HEK293 (cell line): Measurements from ENCODE around the gene C4orf51.
A peak's percentile ranks its signal among the peaks of the same experiment; 100 is the strongest.

ENCODE experiments used
- CTCF ChIA-PET: fragments of 350-600 bp; formaldehyde crosslinking; extraction: SDS; loops from one replicate; lab custom pipeline; 2021; ENCODE audit warnings: antibody characterized with exemption; lab: Yijun Ruan, JAX
- POLR2A ChIA-PET: fragments of 300-600 bp; formaldehyde crosslinking; extraction: SDS; loops from one replicate; lab custom pipeline; 2020; ENCODE audit warnings: antibody characterized with exemption, inconsistent platforms; lab: Yijun Ruan, JAX
- H3K27ac ChIP-seq: fragments of 200-500 bp; sonication (Bioruptor generic); 2 replicates; pipeline ENCODE4 v1.5.1; 2014; ENCODE audit warnings: low read depth, low read length, control low read depth, inconsistent platforms; ENCODE audit errors: extremely low read depth
- H3K36me3 ChIP-seq, 2 experiments: fragments of 200-500 bp in 1 of 2; sonication (Bioruptor generic) in 1 of 2; 1 replicate in 1 of 2; 2 replicates in 1 of 2; pipeline ENCODE4 v1.5.1; 2014 to 2017; ENCODE audit warnings: inconsistent platforms in 2 of 2, low read length in 2 of 2; ENCODE audit not compliant: control insufficient read depth in 2 of 2, insufficient read depth in 1 of 2
- H3K4me1 ChIP-seq: fragments of 200-500 bp; sonication (Bioruptor generic); 2 replicates; pipeline ENCODE4 v1.5.1; 2014; ENCODE audit warnings: mild to moderate bottlenecking, low read length, inconsistent platforms; ENCODE audit not compliant: control insufficient read depth, insufficient read depth
- H3K4me3 ChIP-seq: 2 replicates; pipeline ENCODE4 v1.5.1; 2011; ENCODE audit warnings: low read depth, mild to moderate bottlenecking, control low read depth, low read length, moderate library complexity
- H3K9me3 ChIP-seq: fragments of 200-500 bp; sonication (Bioruptor generic); 2 replicates; pipeline ENCODE4 v1.5.1; 2014; ENCODE audit warnings: low read depth, low read length, inconsistent platforms; ENCODE audit not compliant: control insufficient read depth, insufficient read depth
- BCL6B ChIP-seq: fragments of 450-650 bp; formaldehyde crosslinking; IDR thresholded peaks from 2 replicates; pipeline ENCODE4 v1.5.1; 2017; ENCODE audit warnings: missing biosample characterization, missing genetic modification characterization
- CTCF ChIP-seq: fragments of 450-650 bp; formaldehyde crosslinking; IDR thresholded peaks from 2 replicates; pipeline ENCODE4 v1.5.1; 2016; ENCODE audit warnings: missing biosample characterization, missing genetic modification characterization
- HOXA7 ChIP-seq: sonication (generic); formaldehyde crosslinking; IDR thresholded peaks from 2 replicates; pipeline ENCODE4 v1.8.1; 2022; ENCODE audit warnings: missing genetic modification reagents, borderline replicate concordance
- KLF10 ChIP-seq: fragments of 450-650 bp; IDR thresholded peaks from 2 replicates; pipeline ENCODE4 v1.5.1; 2018; ENCODE audit warnings: missing biosample characterization, mild to moderate bottlenecking, missing genetic modification characterization
- KLF7 ChIP-seq: fragments of 450-650 bp; formaldehyde crosslinking; IDR thresholded peaks from 2 replicates; pipeline ENCODE4 v1.5.1; 2016; ENCODE audit warnings: missing biosample characterization, missing genetic modification characterization, borderline replicate concordance
- KLF9 ChIP-seq: fragments of 450-650 bp; formaldehyde crosslinking; IDR thresholded peaks from 2 replicates; pipeline ENCODE4 v1.5.1; 2016; ENCODE audit warnings: missing biosample characterization, missing genetic modification characterization, low read depth
- RBAK ChIP-seq: fragments of 450-650 bp; formaldehyde crosslinking; IDR thresholded peaks from 2 replicates; pipeline ENCODE4 v1.5.1; 2016; ENCODE audit warnings: missing biosample characterization, missing genetic modification characterization
- SETDB1 ChIP-seq: IDR thresholded peaks from one replicate; pipeline ENCODE4 v1.6.1; 2017; ENCODE audit warnings: mild to moderate bottlenecking, low read length, moderate library complexity, mixed read lengths; ENCODE audit not compliant: insufficient read length
- WT1 ChIP-seq: fragments of 450-650 bp; formaldehyde crosslinking; IDR thresholded peaks from 2 replicates; pipeline ENCODE4 v1.5.1; 2016; ENCODE audit warnings: missing biosample characterization, missing genetic modification characterization
- ZBTB21 ChIP-seq: fragments of 450-650 bp; formaldehyde crosslinking; IDR thresholded peaks from 2 replicates; pipeline ENCODE4 v1.5.1; 2017; ENCODE audit warnings: missing biosample characterization, missing genetic modification characterization
- ZBTB26 ChIP-seq: fragments of 450-650 bp; formaldehyde crosslinking; optimal IDR thresholded peaks from 2 replicates; pipeline ENCODE3; 2016; ENCODE audit warnings: missing biosample characterization, mild to moderate bottlenecking, missing genetic modification characterization
- ZBTB48 ChIP-seq: fragments of 450-650 bp; formaldehyde crosslinking; IDR thresholded peaks from 2 replicates; pipeline ENCODE4 v1.5.1; 2016; ENCODE audit warnings: missing biosample characterization, missing genetic modification characterization
- ZNF214 ChIP-seq: fragments of 450-650 bp; formaldehyde crosslinking; IDR thresholded peaks from 2 replicates; pipeline ENCODE4 v1.5.1; 2017; ENCODE audit warnings: missing biosample characterization, mild to moderate bottlenecking, missing genetic modification characterization, borderline replicate concordance
- ZNF24 ChIP-seq: fragments of 450-650 bp; formaldehyde crosslinking; IDR thresholded peaks from 2 replicates; pipeline ENCODE4 v1.5.1; 2016; ENCODE audit warnings: missing biosample characterization, missing genetic modification characterization
- ZNF248 ChIP-seq: fragments of 450-650 bp; formaldehyde crosslinking; IDR thresholded peaks from 2 replicates; pipeline ENCODE4 v1.5.1; 2017; ENCODE audit warnings: missing biosample characterization, missing genetic modification characterization
- ZNF311 ChIP-seq: fragments of 450-650 bp; formaldehyde crosslinking; IDR thresholded peaks from 2 replicates; pipeline ENCODE4 v1.5.1; 2017; ENCODE audit warnings: missing biosample characterization, missing genetic modification characterization, borderline replicate concordance
- ZNF398 ChIP-seq: fragments of 450-650 bp; formaldehyde crosslinking; IDR thresholded peaks from 2 replicates; pipeline ENCODE4 v1.5.1; 2017; ENCODE audit warnings: missing biosample characterization, missing genetic modification characterization
- ZNF600 ChIP-seq: fragments of 450-650 bp; formaldehyde crosslinking; IDR thresholded peaks from 2 replicates; pipeline ENCODE4 v1.5.1; 2016; ENCODE audit warnings: missing biosample characterization, missing genetic modification characterization
- ZNF654 ChIP-seq: fragments of 450-650 bp; formaldehyde crosslinking; IDR thresholded peaks from 2 replicates; pipeline ENCODE4 v1.5.1; 2016; ENCODE audit warnings: low read depth, missing biosample characterization, missing genetic modification characterization

Gene C4orf51

GRCh38 chr4:145644699-145645098 lies 35.2 kb upstream of the C4orf51 start:
- Histone ChIP-seq H3K4me1 (no peaks in the 10 kb centered on the region), H3K36me3 (no peaks in the 10 kb centered on the region)
- POLR2A ChIA-PET = no interaction called here
- TF ChIP-seq ZNF24 (tag by site-specific recombination) = no peak
- no peak for TF ChIP-seq ZBTB26 (tag by site-specific recombination)
- no peak for TF ChIP-seq KLF9
- no peak for TF ChIP-seq ZBTB48 (tag by site-specific recombination)
- 0 out of 2 replicates have a peak, but pooled peaks have one; percentile 9 for TF ChIP-seq ZNF654 (tag by site-specific recombination)
- TF ChIP-seq HOXA7 = no peak
- TF ChIP-seq ZNF248 (tag by site-specific recombination) = no peak
- TF ChIP-seq CTCF (tag by site-specific recombination) = 0 out of 2 replicates have a peak, but pooled peaks have one; percentile 12
- TF ChIP-seq, all 188 proteins: peak for 2
- no peak overlapping the region for H3K27ac ChIP-seq
- CTCF ChIA-PET = interaction anchor here (0.9 kb wide), 1 partner anchor 21 kb away, joined by 3 read pairs; no protein-coding TSS in a partner anchor
- H3K9me3 ChIP-seq = no peaks in the 10 kb centered on the region
- H3K4me3 ChIP-seq = no peak overlapping the region

- H3K4me1 ChIP-seq = no peaks in the 10 kb centered on the region
- no peak overlapping the region for H3K27ac ChIP-seq
- CTCF ChIA-PET = no interaction called here
- TF ChIP-seq ZBTB21 (tag by site-specific recombination) (no peak), KLF7 (tag by site-specific recombination) (no peak), RBAK (tag by site-specific recombination) (no peak), KLF10 (tag by site-specific recombination) (no peak), ZNF398 (no peak), ZNF214 (no peak), SETDB1 (no peak), ZNF600 (no peak), WT1 (no peak), ZNF311 (tag by site-specific recombination) (no peak), BCL6B (no peak)
- TF ChIP-seq, all 188 proteins: peak for 0
- no peaks in the 10 kb centered on the region for H3K9me3 ChIP-seq
- H3K4me3 ChIP-seq = no peak overlapping the region
- H3K36me3 ChIP-seq = no peaks in the 10 kb centered on the region
- POLR2A ChIA-PET = no interaction called here
Measured at GRCh38 chr4:145656156-145656555, 23.8 kb upstream of the C4orf51 start.
